WTC11 (cell line): ENCODE measurements around the gene SMIM22. TPM values are rescaled to one million over a fixed set of nuclear protein-coding genes. Genes with fewer than 3 reads are reported as not detected.

ENCODE experiments used
- ATAC-seq: fragments of 200-7000 bp; cut with Tn5 transposase; 2 replicates; pipeline ENCODE4 v1.10.0; 2021; ENCODE audit warnings: mild to moderate bottlenecking, moderate library complexity
- CTCF ChIA-PET: fragments of 300-600 bp; sonication (Branson Sonifier 250); formaldehyde crosslinking; loops from one replicate; lab custom pipeline; 2021; ENCODE audit warnings: antibody characterized with exemption; lab: Charles Lee
- POLR2A ChIA-PET: fragments of 350-600 bp; sonication (Branson Sonifier 250); formaldehyde crosslinking; loops from one replicate; lab custom pipeline; 2021; ENCODE audit warnings: antibody characterized with exemption; lab: Charles Lee
- DNase-seq: peaks from one replicate; pipeline ENCODE4 v3.0.0; 2021; ENCODE audit warnings: low spot score
- H3K27ac Mint-ChIP-seq: 2 replicates; pipeline ENCODE4 v1.8.0; 2021; ENCODE audit warnings: mixed read lengths
- H3K27me3 Mint-ChIP-seq: 2 replicates; pipeline ENCODE4 v1.8.0; 2021; ENCODE audit warnings: low read depth, mild to moderate bottlenecking, moderate library complexity, mixed read lengths
- H3K36me3 Mint-ChIP-seq: 2 replicates; pipeline ENCODE4 v1.8.0; 2021; ENCODE audit warnings: mixed read lengths
- H3K4me1 Mint-ChIP-seq: 2 replicates; pipeline ENCODE4 v1.8.0; 2022; ENCODE audit warnings: mixed read lengths
- H3K4me3 Mint-ChIP-seq: 2 replicates; pipeline ENCODE4 v1.8.0; 2021; ENCODE audit warnings: mild to moderate bottlenecking, moderate library complexity, mixed read lengths
- H3K9me3 Mint-ChIP-seq: 2 replicates; pipeline ENCODE4 v1.8.0; 2021; ENCODE audit warnings: mixed read lengths
- ATF1 ChIP-seq: sonication (generic); formaldehyde crosslinking; IDR thresholded peaks from 2 replicates; pipeline ENCODE4 v1.8.1; 2023; ENCODE audit warnings: mild to moderate bottlenecking, moderate library complexity, missing genetic modification reagents
- CBFB ChIP-seq: sonication (generic); formaldehyde crosslinking; IDR thresholded peaks from 2 replicates; pipeline ENCODE4 v1.8.1; 2022; ENCODE audit warnings: mild to moderate bottlenecking, low read depth, missing genetic modification reagents
- E2F5 ChIP-seq: sonication (generic); formaldehyde crosslinking; IDR thresholded peaks from 2 replicates; pipeline ENCODE4 v1.8.1; 2022; ENCODE audit warnings: mild to moderate bottlenecking, moderate library complexity, missing genetic modification reagents
- EMX1 ChIP-seq: fragments of 250-450 bp; sonication (Bioruptor Pico); IDR thresholded peaks from 2 replicates; pipeline ENCODE4 v1.8.0; 2021; ENCODE audit warnings: mild to moderate bottlenecking
- FOXJ3 ChIP-seq: sonication (generic); formaldehyde crosslinking; IDR thresholded peaks from 2 replicates; pipeline ENCODE4 v1.9.0; 2021; ENCODE audit warnings: missing genetic modification reagents, mild to moderate bottlenecking, borderline replicate concordance
- FOXK1 ChIP-seq: sonication (generic); formaldehyde crosslinking; IDR thresholded peaks from 2 replicates; pipeline ENCODE4 v1.8.0; 2022; ENCODE audit warnings: mild to moderate bottlenecking, moderate library complexity, missing genetic modification reagents
- JAZF1 ChIP-seq: fragments of 250-450 bp; sonication (Bioruptor Pico); IDR thresholded peaks from 2 replicates; pipeline ENCODE4 v1.9.0; 2021; ENCODE audit warnings: moderate library complexity, mild to moderate bottlenecking, inconsistent platforms
- NR2C2 ChIP-seq: sonication (generic); formaldehyde crosslinking; IDR thresholded peaks from 2 replicates; pipeline ENCODE4 v1.8.0; 2022; ENCODE audit warnings: mild to moderate bottlenecking, missing genetic modification reagents
- PRDM15 ChIP-seq: sonication (generic); formaldehyde crosslinking; IDR thresholded peaks from 2 replicates; pipeline ENCODE4 v1.8.0; 2022; ENCODE audit warnings: missing genetic modification reagents
- RORB ChIP-seq: fragments of 250-450 bp; sonication (Bioruptor Pico); IDR thresholded peaks from 2 replicates; pipeline ENCODE4 v1.9.0; 2021; ENCODE audit warnings: mild to moderate bottlenecking
- SMAD4 ChIP-seq: sonication (generic); formaldehyde crosslinking; IDR thresholded peaks from 2 replicates; pipeline ENCODE4 v1.8.0; 2022; ENCODE audit warnings: mild to moderate bottlenecking, missing genetic modification reagents
- ZNF121 ChIP-seq: sonication (generic); formaldehyde crosslinking; IDR thresholded peaks from 2 replicates; pipeline ENCODE4 v1.8.0; 2023; ENCODE audit warnings: missing genetic modification reagents
- ZNF317 ChIP-seq: sonication (generic); formaldehyde crosslinking; IDR thresholded peaks from 2 replicates; pipeline ENCODE4 v1.8.1; 2023; ENCODE audit warnings: low read depth, mild to moderate bottlenecking, moderate library complexity, missing genetic modification reagents, borderline replicate concordance
- ZNF396 ChIP-seq: fragments of 250-450 bp; sonication (Bioruptor Pico); IDR thresholded peaks from 2 replicates; pipeline ENCODE4 v1.8.0; 2021; ENCODE audit warnings: mild to moderate bottlenecking, moderate library complexity, borderline replicate concordance
- ZNF416 ChIP-seq: fragments of 250-450 bp; sonication (Bioruptor Pico); IDR thresholded peaks from 2 replicates; pipeline ENCODE4 v1.9.0; 2021; ENCODE audit warnings: mild to moderate bottlenecking, inconsistent platforms
- ZNF512 ChIP-seq: sonication (generic); formaldehyde crosslinking; IDR thresholded peaks from 2 replicates; pipeline ENCODE4 v1.8.1; 2022; ENCODE audit warnings: missing genetic modification reagents, borderline replicate concordance
- total RNA-seq: library from RNA; stranded (reverse); gene quantifications from 3 replicates; pipeline ENCODE4 v1.2.3, GENCODE V29; 2021

SMIM22 gene
- total RNA-seq, 1 experiment from 2014 or later: not detected

GRCh38 chr16:4825196-4825595, 30.0 kb downstream of the SMIM22 start:
- POLR2A ChIA-PET: interaction anchor here (2.0 kb wide), 1 partner anchor 10 kb away, joined by 4 read pairs; no protein-coding TSS in a partner anchor
- Mint-ChIP-seq H3K4me1 (no peaks in the 10 kb centered on the region), H3K36me3 (peaks cover 60% of the 10 kb centered on the region), H3K27ac (no peak overlapping the region), H3K27me3 (no peaks in the 10 kb centered on the region), H3K9me3 (no peaks in the 10 kb centered on the region), H3K4me3 (no peak overlapping the region)
- DNase-seq: no peak
- ATAC-seq: no peak
- TF ChIP-seq EMX1 (CRISPR knock-in tag) (no peak), NR2C2 (no peak), ZNF121 (no peak), ZNF416 (no peak), PRDM15 (no peak), SMAD4 (CRISPR knock-in tag) (no peak)
- CTCF ChIA-PET: no interaction called here

GRCh38 chr16:4826526-4826925, 31.4 kb downstream of the SMIM22 start:
- H3K4me3 Mint-ChIP-seq: no peak overlapping the region
- POLR2A ChIA-PET: interaction anchor here (2.0 kb wide), 1 partner anchor 9 kb away, joined by 4 read pairs; no protein-coding TSS in a partner anchor
- no peaks in the 10 kb centered on the region for H3K27me3 Mint-ChIP-seq
- peaks cover 71% of the 10 kb centered on the region for H3K36me3 Mint-ChIP-seq
- ATAC-seq (no peak), DNase-seq (no peak)
- H3K9me3 Mint-ChIP-seq: no peaks in the 10 kb centered on the region
- TF ChIP-seq ZNF396 (no peak), RORB (CRISPR knock-in tag) (no peak), CBFB (no peak)
- no peak overlapping the region for H3K27ac Mint-ChIP-seq
- CTCF ChIA-PET: no interaction called here
- H3K4me1 Mint-ChIP-seq: no peaks in the 10 kb centered on the region

- ChIA-PET CTCF (no interaction called here), POLR2A (no interaction called here)
- DNase-seq (no peak), ATAC-seq (no peak)
- H3K4me3 Mint-ChIP-seq: no peak overlapping the region
- no peak overlapping the region for H3K27ac Mint-ChIP-seq
- peaks cover 71% of the 10 kb centered on the region for H3K36me3 Mint-ChIP-seq
- no peaks in the 10 kb centered on the region for H3K4me1 Mint-ChIP-seq
- no peak for TF ChIP-seq JAZF1 (CRISPR knock-in tag)
- no peak for TF ChIP-seq ZNF317 (CRISPR knock-in tag)
- no peak for TF ChIP-seq FOXK1 (CRISPR knock-in tag)
- TF ChIP-seq ZNF512: no peak
- TF ChIP-seq E2F5 (CRISPR knock-in tag): no peak
- TF ChIP-seq FOXJ3 (CRISPR knock-in tag): no peak
- no peak for TF ChIP-seq CBFB
- no peak for TF ChIP-seq ATF1 (CRISPR knock-in tag)
- no peaks in the 10 kb centered on the region for H3K27me3 Mint-ChIP-seq
- no peaks in the 10 kb centered on the region for H3K9me3 Mint-ChIP-seq
These were observed 31.8 kb downstream of the SMIM22 start for GRCh38 chr16:4826980-4827379.
